Measurements from ENCODE around the gene PCDHGB6. TPM values are rescaled to one million over a fixed set of nuclear protein-coding genes. Genes with fewer than 3 reads are reported as not detected.
"Not testable (repeated sequence)": the region's sequence is repeated elsewhere in the genome, so short reads cannot be mapped to it uniquely, and the experiment has no call there.

PCDHGB6 gene
- total RNA-seq, 1 donor from 2014 or later, result 53.7 TPM

DNA sequence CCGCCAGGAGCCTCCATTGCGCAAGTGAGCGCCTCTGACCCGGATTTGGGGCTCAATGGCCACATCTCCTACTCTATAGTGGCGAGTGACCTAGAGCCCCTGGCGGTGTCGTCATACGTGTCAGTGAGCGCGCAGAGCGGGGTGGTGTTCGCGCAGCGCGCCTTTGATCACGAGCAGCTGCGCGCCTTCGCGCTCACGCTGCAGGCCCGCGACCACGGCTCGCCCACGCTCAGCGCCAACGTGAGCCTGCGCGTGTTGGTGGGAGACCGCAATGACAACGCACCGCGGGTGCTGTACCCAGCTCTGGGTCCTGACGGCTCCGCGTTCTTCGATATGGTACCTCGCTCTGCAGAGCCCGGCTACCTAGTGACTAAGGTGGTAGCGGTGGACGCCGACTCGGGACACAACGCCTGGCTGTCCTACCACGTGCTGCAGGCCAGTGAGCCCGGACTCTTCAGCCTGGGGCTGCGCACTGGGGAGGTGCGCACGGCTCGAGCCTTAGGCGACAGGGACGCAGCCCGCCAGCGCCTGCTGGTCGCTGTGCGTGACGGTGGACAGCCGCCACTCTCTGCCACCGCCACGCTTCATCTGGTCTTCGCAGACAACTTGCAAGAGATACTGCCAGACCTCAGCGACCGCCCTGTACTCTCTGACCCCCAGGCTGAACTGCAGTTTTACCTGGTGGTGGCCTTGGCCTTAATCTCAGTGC lies 1.9 kb downstream of the PCDHGB6 start:
- TF ChIP-seq CTCF (conservative IDR thresholded peaks at IDR 0.05), result no peak
- peaks cover 44% of the 10 kb centered on the region for H3K4me1 Mint-ChIP-seq
- peaks cover 22% of the 10 kb centered on the region for H3K27me3 Mint-ChIP-seq (ENCODE audit: low read depth)
- H3K9me3 Mint-ChIP-seq, result peaks cover 33% of the 10 kb centered on the region
- DNase-seq (ENCODE audit: low read depth, low spot score), result no peak
- peaks cover 62% of the 10 kb centered on the region for H3K36me3 Mint-ChIP-seq (ENCODE audit: low read depth)
- H3K4me3 Mint-ChIP-seq, result peak overlapping the region; percentile 81
- H3K27ac Mint-ChIP-seq (ENCODE audit: unreplicated experiment), result no peak overlapping the region

DNA sequence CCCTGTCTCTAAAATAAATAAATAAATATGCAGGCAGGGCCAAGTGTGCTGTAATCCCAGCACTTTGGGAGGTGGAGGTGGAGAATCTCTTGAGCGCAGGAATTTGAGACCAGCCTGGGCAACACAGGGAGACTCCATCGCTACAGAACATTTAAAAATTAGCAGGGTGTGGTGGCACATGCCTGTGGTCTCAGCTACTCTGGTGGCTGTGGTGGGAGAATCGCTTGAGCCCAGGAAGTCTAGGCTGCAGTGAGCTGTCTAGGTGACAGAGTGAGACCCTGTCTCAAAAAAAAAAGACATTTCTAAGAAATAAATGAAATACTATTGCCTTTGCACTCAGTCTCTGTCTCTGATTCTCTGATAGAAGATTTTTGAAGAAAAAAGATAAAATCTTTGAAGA lies 3.8 kb downstream of the PCDHGB6 start:
- peaks cover 69% of the 10 kb centered on the region for H3K36me3 Mint-ChIP-seq (ENCODE audit: low read depth)
- H3K4me3 Mint-ChIP-seq, result peak overlapping the region; percentile 31
- peaks cover 22% of the 10 kb centered on the region for H3K27me3 Mint-ChIP-seq (ENCODE audit: low read depth)
- no peak for DNase-seq (ENCODE audit: low read depth, low spot score)
- H3K9me3 Mint-ChIP-seq, result peaks cover 32% of the 10 kb centered on the region
- no peak for TF ChIP-seq CTCF (conservative IDR thresholded peaks at IDR 0.05)
- H3K4me1 Mint-ChIP-seq, result peaks cover 44% of the 10 kb centered on the region
- H3K27ac Mint-ChIP-seq (ENCODE audit: unreplicated experiment), result no peak overlapping the region

DNA sequence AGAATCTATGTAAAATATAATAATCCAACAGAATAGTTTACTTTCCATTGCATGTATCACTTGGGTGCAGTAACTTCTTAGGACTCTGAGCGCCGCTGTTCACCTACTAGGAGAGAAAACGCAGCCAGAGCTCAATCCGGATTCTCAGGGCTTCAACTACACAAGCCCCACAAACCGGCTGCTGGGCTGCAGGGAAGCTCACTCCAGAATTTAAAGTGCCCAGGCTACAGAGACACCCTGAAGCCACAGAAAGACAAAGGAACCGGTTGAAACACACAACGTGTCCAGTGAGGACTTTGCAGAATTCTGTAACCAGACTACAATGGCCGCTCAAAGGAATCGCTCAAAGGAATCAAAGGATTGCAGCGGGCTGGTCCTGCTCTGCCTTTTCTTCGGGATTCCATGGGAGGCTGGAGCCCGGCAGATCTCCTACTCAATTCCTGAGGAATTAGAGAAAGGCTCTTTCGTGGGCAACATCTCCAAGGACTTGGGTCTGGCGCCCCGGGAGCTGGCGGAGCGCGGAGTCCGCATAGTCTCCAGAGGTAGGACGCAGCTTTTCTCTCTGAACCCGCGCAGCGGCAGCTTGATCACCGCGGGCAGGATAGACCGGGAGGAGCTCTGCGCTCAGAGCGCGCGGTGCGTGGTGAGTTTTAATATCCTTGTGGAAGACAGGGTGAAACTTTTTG lies 5.2 kb downstream of the PCDHGB6 start, which contains the start of gene PCDHGA10:
PCDHGA10 (plus strand) TSS at position 134 of the 686 bp plus-strand sequence; CDS start at position 323, 189 bp downstream.
- Mint-ChIP-seq H3K36me3 (ENCODE audit: low read depth) (peaks cover 73% of the 10 kb centered on the region), H3K4me3 (peak within 1 kb of the TSS; percentile 94), H3K9me3 (peaks cover 34% of the 10 kb centered on the region), H3K4me1 (peaks cover 38% of the 10 kb centered on the region), H3K27me3 (ENCODE audit: low read depth) (peaks cover 22% of the 10 kb centered on the region), H3K27ac (ENCODE audit: unreplicated experiment) (peak within 1 kb of the TSS; percentile 75)
- peak; percentile 76 for TF ChIP-seq CTCF (conservative IDR thresholded peaks at IDR 0.05)
- DNase-seq (ENCODE audit: low read depth, low spot score), result peak; percentile 37

DNA sequence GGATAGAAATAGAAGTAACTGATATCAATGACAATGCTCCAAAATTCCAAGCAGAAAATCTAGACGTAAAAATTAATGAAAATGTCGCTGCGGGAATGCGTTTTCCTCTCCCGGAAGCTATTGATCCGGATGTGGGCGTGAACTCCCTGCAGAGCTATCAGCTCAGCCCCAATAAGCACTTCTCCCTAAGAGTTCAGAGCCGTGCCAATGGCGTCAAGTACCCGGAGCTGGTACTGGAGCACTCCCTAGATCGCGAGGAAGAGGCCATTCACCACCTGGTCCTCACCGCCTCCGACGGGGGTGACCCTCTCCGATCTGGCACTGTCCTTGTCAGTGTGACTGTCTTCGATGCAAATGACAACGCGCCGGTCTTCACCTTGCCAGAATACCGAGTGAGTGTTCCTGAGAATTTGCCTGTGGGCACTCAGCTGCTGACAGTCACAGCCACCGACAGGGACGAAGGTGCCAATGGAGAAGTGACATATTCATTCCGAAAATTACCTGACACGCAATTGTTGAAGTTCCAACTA lies 5.8 kb downstream of the PCDHGB6 start:
- Mint-ChIP-seq H3K9me3 (peaks cover 36% of the 10 kb centered on the region), H3K36me3 (ENCODE audit: low read depth) (peaks cover 73% of the 10 kb centered on the region), H3K4me1 (peaks cover 33% of the 10 kb centered on the region), H3K27me3 (ENCODE audit: low read depth) (peaks cover 22% of the 10 kb centered on the region), H3K27ac (ENCODE audit: unreplicated experiment) (peak overlapping the region; percentile 75), H3K4me3 (peak overlapping the region; percentile 94)
- no peak for DNase-seq (ENCODE audit: low read depth, low spot score)
- TF ChIP-seq CTCF (conservative IDR thresholded peaks at IDR 0.05), result no peak

- H3K4me1 Mint-ChIP-seq, result peaks cover 28% of the 10 kb centered on the region
- H3K36me3 Mint-ChIP-seq (ENCODE audit: low read depth), result peaks cover 70% of the 10 kb centered on the region
- peaks cover 35% of the 10 kb centered on the region for H3K9me3 Mint-ChIP-seq
- not testable (repeated sequence) for DNase-seq (ENCODE audit: low read depth, low spot score); H3K27ac Mint-ChIP-seq (ENCODE audit: unreplicated experiment)
- H3K4me3 Mint-ChIP-seq, result peak overlapping the region; percentile 79
- H3K27me3 Mint-ChIP-seq (ENCODE audit: low read depth), result peaks cover 21% of the 10 kb centered on the region
These were observed 6.9 kb downstream of the PCDHGB6 start for GRCh38 chr5:141414548-141415274.

DNA sequence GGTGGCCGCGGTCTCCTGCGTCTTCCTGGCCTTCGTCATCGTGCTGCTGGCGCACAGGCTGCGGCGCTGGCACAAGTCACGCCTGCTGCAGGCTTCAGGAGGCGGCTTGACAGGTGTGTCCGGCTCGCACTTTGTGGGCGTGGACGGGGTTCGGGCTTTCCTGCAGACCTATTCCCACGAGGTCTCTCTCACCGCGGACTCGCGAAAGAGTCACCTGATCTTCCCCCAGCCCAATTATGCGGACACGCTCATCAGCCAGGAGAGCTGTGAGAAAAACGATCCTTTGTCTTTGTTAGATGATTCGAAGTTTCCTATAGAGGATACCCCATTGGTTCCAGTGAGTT lies 7.4 kb downstream of the PCDHGB6 start:
- DNase-seq (ENCODE audit: low read depth, low spot score); H3K27ac Mint-ChIP-seq (ENCODE audit: unreplicated experiment): not testable (repeated sequence)
- peaks cover 36% of the 10 kb centered on the region for H3K9me3 Mint-ChIP-seq
- H3K36me3 Mint-ChIP-seq (ENCODE audit: low read depth), result peaks cover 72% of the 10 kb centered on the region
- peak overlapping the region; percentile 66 for H3K4me3 Mint-ChIP-seq
- H3K4me1 Mint-ChIP-seq, result peaks cover 26% of the 10 kb centered on the region
- H3K27me3 Mint-ChIP-seq (ENCODE audit: low read depth), result peaks cover 19% of the 10 kb centered on the region

All from neural crest cell (in vitro differentiated cells).